HepG2 (cell line): ENCODE results near the gene MIEF2. TPM values are rescaled to one million over a fixed set of nuclear protein-coding genes. Genes with fewer than 3 reads are reported as not detected.

Experiments used
- AKNA ChIP-seq: sonication (generic); formaldehyde crosslinking; IDR thresholded peaks from 2 replicates; pipeline ENCODE4 v1.4.0; 2020; ENCODE audit warnings: missing genetic modification reagents, borderline replicate concordance
- DMAP1 ChIP-seq: IDR thresholded peaks from 2 replicates; pipeline ENCODE4 v1.6.1; 2016
- HDAC2 ChIP-seq: sonication (generic); formaldehyde crosslinking; IDR thresholded peaks from 2 replicates; pipeline ENCODE4 v1.4.0; 2020; ENCODE audit warnings: missing genetic modification reagents
- IRF2 ChIP-seq: IDR thresholded peaks from 2 replicates; pipeline ENCODE4 v1.6.1; 2018; ENCODE audit warnings: missing genetic modification reagents, missing compliant biosample characterization
- KDM6A ChIP-seq: IDR thresholded peaks from 2 replicates; pipeline ENCODE4 v1.6.1; 2016; ENCODE audit warnings: low read depth
- KLF12 ChIP-seq: sonication (generic); formaldehyde crosslinking; IDR thresholded peaks from 2 replicates; pipeline ENCODE4 v1.4.0; 2020; ENCODE audit warnings: missing genetic modification reagents, borderline replicate concordance
- PTBP1 ChIP-seq: fragments of 200-400 bp; formaldehyde crosslinking; IDR thresholded peaks from 2 replicates; pipeline ENCODE4 v1.6.1; 2018; ENCODE audit warnings: low read length, low read depth; ENCODE audit not compliant: poor library complexity, severe bottlenecking
- SALL2 ChIP-seq: sonication (generic); formaldehyde crosslinking; IDR thresholded peaks from 2 replicates; pipeline ENCODE4 v1.8.1; 2023; ENCODE audit warnings: mild to moderate bottlenecking, missing genetic modification reagents, inconsistent platforms
- SMYD3 ChIP-seq: sonication (generic); formaldehyde crosslinking; IDR thresholded peaks from 2 replicates; pipeline ENCODE4 v1.8.1; 2023; ENCODE audit warnings: mild to moderate bottlenecking, missing genetic modification reagents
- SNAPC4 ChIP-seq: sonication (generic); formaldehyde crosslinking; IDR thresholded peaks from 2 replicates; pipeline ENCODE4 v1.4.0; 2020; ENCODE audit warnings: mild to moderate bottlenecking, missing genetic modification reagents
- TBP ChIP-seq: sonication (generic); formaldehyde crosslinking; IDR thresholded peaks from 2 replicates; pipeline ENCODE4 v1.5.0; 2020; ENCODE audit warnings: missing genetic modification reagents
- THYN1 ChIP-seq: sonication (generic); formaldehyde crosslinking; IDR thresholded peaks from 2 replicates; pipeline ENCODE4 v1.8.1; 2023; ENCODE audit warnings: low read depth, mild to moderate bottlenecking, moderate library complexity, missing genetic modification reagents, borderline replicate concordance
- U2AF1 ChIP-seq: fragments of 200-400 bp; formaldehyde crosslinking; optimal IDR thresholded peaks from 2 replicates; pipeline ENCODE3; 2017; ENCODE audit warnings: mild to moderate bottlenecking, low read depth, low read length
- WIZ ChIP-seq: sonication (generic); formaldehyde crosslinking; IDR thresholded peaks from 2 replicates; pipeline ENCODE4 v1.5.1; 2020; ENCODE audit warnings: mild to moderate bottlenecking, missing genetic modification reagents
- XRCC5 ChIP-seq: fragments of 200-400 bp; formaldehyde crosslinking; optimal IDR thresholded peaks from 2 replicates; pipeline ENCODE3; 2017; ENCODE audit warnings: mild to moderate bottlenecking, low read length
- ZNF34 ChIP-seq: sonication (generic); formaldehyde crosslinking; IDR thresholded peaks from 2 replicates; pipeline ENCODE4 v1.4.0; 2020; ENCODE audit warnings: mild to moderate bottlenecking, missing genetic modification reagents, borderline replicate concordance
- ZNF343 ChIP-seq: sonication (generic); formaldehyde crosslinking; IDR thresholded peaks from 2 replicates; pipeline ENCODE4 v1.4.0; 2020; ENCODE audit warnings: mild to moderate bottlenecking, missing genetic modification reagents
- ZNF496 ChIP-seq: sonication (generic); formaldehyde crosslinking; IDR thresholded peaks from 2 replicates; pipeline ENCODE4 v1.8.1; 2023; ENCODE audit warnings: mild to moderate bottlenecking, moderate library complexity, missing genetic modification reagents; ENCODE audit not compliant: insufficient replicate concordance
- ZSCAN30 ChIP-seq: sonication (generic); formaldehyde crosslinking; IDR thresholded peaks from 2 replicates; pipeline ENCODE4 v1.5.0; 2020; ENCODE audit warnings: mild to moderate bottlenecking, missing genetic modification reagents
- ZSCAN31 ChIP-seq: sonication (generic); formaldehyde crosslinking; IDR thresholded peaks from 2 replicates; pipeline ENCODE4 v1.5.0; 2020; ENCODE audit warnings: low read depth, mild to moderate bottlenecking, missing genetic modification reagents
- polyA plus RNA-seq, 8 experiments: library from polyadenylated mRNA; depleted of rRNA in 3 of 8; stranded (reverse) in 7 of 8; unstranded in 1 of 8; fragments of >200 nt; fragmentation: Illumina TruSeq in 4 of 8; extraction: Trizol in 4 of 8; gene quantifications; 2 replicates each; pipeline versions ENCODE4 v1.2.1 to v1.2.3, GENCODE V29; 2011 to 2016; ENCODE audit warnings: low read depth in 4 of 8, missing spikeins in 1 of 8, mixed read lengths in 1 of 8; ENCODE audit not compliant: insufficient read depth in 1 of 8
- total RNA-seq, 5 experiments: library from RNA; depleted of rRNA; stranded (reverse); fragments of >200 nt; fragmentation: Illumina TruSeq; extraction: Trizol; gene quantifications; 2 replicates each; pipeline ENCODE4 v1.2.3, GENCODE V29; 2016; ENCODE audit warnings: low read depth in 1 of 5

Gene MIEF2
- total and polyA plus RNA-seq, 2 of the 13 experiments (the other 11 are each of a cell fraction or from before 2014, with no cell fraction given): 6.0 to 8.0 TPM

DNA sequence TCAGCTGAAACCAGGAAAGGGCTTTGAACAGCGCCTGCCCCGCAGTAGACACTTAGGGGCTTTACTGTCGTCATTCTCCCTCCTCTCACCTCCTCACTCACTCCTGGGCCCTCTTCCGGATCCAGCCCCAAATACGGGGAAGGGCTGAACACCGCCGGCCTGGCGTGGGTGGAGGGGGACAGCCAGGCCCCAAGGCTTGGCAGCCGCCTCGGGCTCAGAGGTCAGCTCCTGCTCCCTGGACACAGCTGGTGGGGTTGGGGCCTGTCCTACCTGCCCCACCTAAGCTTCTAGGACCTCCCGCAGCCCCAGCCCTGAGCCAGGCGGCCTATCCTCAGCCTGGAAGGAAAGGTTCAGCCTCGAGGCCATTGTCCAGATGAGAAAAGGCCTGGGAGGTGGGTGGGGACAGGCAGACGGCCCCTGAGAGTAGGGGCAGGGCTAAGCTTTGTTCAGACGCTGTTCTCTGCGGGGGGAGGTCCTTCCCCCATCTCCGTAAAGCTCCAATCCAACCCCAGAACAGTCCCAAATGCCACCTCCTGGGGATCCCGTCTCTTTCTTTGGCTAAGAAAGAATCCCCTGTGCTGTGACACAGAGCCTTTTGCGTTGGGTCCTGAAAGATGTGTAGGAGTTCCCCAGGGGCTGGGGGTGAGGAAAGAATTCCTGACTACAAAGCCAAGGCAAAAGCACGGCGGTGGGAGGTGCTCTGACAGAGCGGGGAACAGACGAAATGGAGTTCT lies 35.9 kb upstream of the MIEF2 start (continued):
- TF ChIP-seq SNAPC4 (0 out of 2 replicates have a peak, but pooled peaks have one; percentile 17), HDAC2 (CRISPR knock-in tag) (no peak), IRF2 (CRISPR knock-in tag) (0 out of 2 replicates have a peak, but pooled peaks have one; percentile 17), TBP (CRISPR knock-in tag) (no peak), KLF12 (peak; percentile 72; the same call in 1 of the 2 replicates), SALL2 (CRISPR knock-in tag) (0 out of 2 replicates have a peak, but pooled peaks have one; percentile 39), DMAP1 (peak; percentile 42; the same call in 1 of the 2 replicates), ZSCAN31 (peak; percentile 41; the same call in 1 of the 2 replicates), AKNA (CRISPR knock-in tag) (no peak), SMYD3 (CRISPR knock-in tag) (0 out of 2 replicates have a peak, but pooled peaks have one; percentile 42), ZNF343 (CRISPR knock-in tag) (no peak), KDM6A (CRISPR knock-in tag) (peak; percentile 17; the same call in 1 of the 2 replicates), PTBP1 (no peak), WIZ (CRISPR knock-in tag) (no peak), ZNF496 (CRISPR knock-in tag) (no peak), THYN1 (no peak), ZNF34 (CRISPR knock-in tag) (no peak), ZSCAN30 (CRISPR knock-in tag) (no peak), U2AF1 (peak; percentile 53), XRCC5 (peak; percentile 41)
